GM12865 (cell line): ENCODE results near the gene ADAMTS4.

Experiments used
- DNase-seq: peaks from one replicate; pipeline ENCODE4 v3.0.0; 2010; ENCODE audit warnings: low read depth
- H3K4me3 ChIP-seq: 2 replicates; pipeline ENCODE4 v1.5.1; 2011; ENCODE audit warnings: mild to moderate bottlenecking, low read depth, low read length, control low read depth
- TF ChIP-seq, protein P1 (sequence below): IDR thresholded peaks from 2 replicates; pipeline ENCODE4 v1.5.1; 2011; ENCODE audit warnings: low read length, control low read depth, low read depth, inconsistent platforms; ENCODE audit not compliant: insufficient read depth; ENCODE audit errors: missing control alignments

ADAMTS4 gene

DNA sequence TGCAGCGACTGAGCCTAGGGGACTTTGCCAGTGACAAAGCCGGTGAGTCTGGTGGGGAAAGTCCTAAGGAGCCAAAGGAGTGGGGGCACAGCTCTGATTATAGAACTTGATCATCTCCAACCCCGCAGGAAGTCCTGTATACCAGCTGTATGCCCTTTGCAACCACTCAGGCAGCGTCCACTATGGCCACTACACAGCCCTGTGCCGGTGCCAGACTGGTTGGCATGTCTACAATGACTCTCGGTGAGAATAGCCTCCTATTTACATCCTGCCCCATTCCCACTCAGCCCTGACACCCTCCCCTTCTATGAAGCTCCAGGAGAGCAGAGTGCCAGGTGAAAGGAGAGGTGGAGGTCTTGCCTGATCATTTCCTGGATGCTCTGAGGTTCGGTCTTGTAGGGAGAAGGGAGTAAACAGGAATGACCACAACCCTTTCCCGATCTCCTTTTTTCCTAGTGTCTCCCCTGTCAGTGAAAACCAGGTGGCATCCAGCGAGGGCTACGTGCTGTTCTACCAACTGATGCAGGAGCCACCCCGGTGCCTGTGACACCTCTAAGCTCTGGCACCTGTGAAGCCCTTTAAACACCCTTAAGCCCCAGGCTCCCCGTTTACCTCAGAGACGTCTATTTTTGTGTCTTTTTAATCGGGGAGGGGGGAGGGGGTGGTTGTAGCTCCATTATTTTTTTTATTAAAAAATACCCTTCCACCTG is 33.8 kb downstream of the ADAMTS4 start:
- TF ChIP-seq, protein P1, sequence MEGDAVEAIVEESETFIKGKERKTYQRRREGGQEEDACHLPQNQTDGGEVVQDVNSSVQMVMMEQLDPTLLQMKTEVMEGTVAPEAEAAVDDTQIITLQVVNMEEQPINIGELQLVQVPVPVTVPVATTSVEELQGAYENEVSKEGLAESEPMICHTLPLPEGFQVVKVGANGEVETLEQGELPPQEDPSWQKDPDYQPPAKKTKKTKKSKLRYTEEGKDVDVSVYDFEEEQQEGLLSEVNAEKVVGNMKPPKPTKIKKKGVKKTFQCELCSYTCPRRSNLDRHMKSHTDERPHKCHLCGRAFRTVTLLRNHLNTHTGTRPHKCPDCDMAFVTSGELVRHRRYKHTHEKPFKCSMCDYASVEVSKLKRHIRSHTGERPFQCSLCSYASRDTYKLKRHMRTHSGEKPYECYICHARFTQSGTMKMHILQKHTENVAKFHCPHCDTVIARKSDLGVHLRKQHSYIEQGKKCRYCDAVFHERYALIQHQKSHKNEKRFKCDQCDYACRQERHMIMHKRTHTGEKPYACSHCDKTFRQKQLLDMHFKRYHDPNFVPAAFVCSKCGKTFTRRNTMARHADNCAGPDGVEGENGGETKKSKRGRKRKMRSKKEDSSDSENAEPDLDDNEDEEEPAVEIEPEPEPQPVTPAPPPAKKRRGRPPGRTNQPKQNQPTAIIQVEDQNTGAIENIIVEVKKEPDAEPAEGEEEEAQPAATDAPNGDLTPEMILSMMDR = no peak
- peak overlapping the region; percentile 82 for H3K4me3 ChIP-seq
- DNase-seq = no peak

DNA sequence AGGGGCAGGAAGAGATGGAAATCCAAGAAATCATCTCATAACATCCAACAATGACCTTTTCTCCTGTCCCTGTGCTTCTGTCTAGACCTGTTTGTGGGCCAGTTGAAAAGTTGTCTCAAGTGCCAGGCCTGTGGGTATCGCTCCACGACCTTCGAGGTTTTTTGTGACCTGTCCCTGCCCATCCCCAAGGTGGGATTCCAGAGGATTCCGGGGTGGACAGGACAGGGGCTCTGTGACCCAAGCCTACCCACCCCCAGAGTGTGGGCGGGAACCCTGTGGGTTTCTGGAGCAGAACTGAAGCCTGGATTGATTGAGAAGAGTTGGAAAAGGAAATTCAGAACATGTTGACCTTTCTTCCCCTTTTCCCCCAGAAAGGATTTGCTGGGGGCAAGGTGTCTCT is 35.1 kb downstream of the ADAMTS4 start:
- TF ChIP-seq, protein P1 = no peak

DNA sequence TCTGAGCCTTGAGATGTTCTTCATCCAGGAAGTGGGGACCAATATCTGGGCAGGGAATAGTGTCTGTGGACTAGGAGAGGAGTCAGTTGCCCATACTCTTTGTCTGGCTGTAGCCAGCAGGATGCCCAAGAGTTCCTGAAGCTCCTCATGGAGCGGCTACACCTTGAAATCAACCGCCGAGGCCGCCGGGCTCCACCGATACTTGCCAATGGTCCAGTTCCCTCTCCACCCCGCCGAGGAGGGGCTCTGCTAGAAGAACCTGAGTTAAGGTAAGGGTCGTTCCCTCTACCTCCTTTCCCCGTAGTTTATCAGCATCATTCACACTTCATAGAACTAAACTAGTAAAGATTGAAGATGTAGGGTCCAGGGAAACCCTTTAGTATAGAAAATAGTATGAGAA is 36.0 kb downstream of the ADAMTS4 start:
- DNase-seq = no peak
- TF ChIP-seq, protein P1 = no peak
- no peak overlapping the region for H3K4me3 ChIP-seq

More for the DNA sequence above, 35.1 kb downstream of the ADAMTS4 start:
- no peak for DNase-seq
- H3K4me3 ChIP-seq = no peak overlapping the region

DNA sequence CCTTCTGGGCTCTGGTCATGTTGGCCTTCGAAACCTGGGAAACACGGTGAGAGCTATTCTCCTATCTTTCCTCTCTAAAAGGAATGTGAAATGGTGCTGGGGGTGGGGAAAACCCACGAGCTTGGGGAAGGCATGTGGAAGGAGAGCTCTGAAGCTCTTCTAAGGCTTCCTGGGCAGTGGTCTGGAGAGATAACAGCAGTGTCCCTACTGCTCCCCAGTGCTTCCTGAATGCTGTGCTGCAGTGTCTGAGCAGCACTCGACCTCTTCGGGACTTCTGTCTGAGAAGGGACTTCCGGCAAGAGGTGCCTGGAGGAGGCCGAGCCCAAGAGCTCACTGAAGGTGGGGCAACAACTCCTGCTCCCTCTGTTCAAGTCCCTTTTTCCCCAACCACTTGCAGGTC is 36.8 kb downstream of the ADAMTS4 start:
- TF ChIP-seq, protein P1 = no peak
- DNase-seq = no peak
- no peak overlapping the region for H3K4me3 ChIP-seq

DNA sequence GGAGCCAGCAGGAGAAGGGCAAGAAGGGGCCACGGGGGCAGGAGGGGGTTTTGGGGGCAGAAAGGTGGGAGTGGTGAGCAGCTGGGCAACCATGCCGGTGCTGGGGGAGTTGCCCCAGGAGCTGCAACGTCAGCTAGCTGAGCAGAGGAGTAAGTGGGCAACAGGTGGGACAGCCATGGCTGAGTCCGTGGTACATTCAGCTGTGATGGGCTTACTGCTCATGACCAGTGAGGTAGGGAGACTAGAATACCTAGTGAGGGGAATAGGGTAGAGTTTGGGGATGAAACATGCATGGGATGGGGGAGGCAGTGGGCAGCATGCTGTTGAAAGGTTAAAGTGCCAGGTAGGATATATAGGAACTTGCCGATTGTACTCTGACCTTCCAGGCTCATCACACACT is 37.2 kb downstream of the ADAMTS4 start:
- TF ChIP-seq, protein P1 = no peak
- H3K4me3 ChIP-seq = no peak overlapping the region
- DNase-seq = no peak

DNA sequence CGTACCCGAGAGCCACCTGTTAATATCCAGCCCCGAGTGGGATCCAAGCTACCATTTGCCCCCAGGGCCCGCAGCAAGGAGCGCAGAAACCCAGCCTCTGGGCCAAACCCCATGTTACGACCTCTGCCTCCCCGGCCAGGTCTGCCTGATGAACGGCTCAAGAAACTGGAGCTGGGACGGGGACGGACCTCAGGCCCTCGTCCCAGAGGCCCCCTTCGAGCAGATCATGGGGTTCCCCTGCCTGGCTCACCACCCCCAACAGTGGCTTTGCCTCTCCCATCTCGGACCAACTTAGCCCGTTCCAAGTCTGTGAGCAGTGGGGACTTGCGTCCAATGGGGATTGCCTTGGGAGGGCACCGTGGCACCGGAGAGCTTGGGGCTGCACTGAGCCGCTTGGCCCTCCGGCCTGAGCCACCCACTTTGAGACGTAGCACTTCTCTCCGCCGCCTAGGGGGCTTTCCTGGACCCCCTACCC is 38.1 kb downstream of the ADAMTS4 start:
- DNase-seq = no peak
- H3K4me3 ChIP-seq = no peak overlapping the region
- TF ChIP-seq, protein P1 = no peak

DNA sequence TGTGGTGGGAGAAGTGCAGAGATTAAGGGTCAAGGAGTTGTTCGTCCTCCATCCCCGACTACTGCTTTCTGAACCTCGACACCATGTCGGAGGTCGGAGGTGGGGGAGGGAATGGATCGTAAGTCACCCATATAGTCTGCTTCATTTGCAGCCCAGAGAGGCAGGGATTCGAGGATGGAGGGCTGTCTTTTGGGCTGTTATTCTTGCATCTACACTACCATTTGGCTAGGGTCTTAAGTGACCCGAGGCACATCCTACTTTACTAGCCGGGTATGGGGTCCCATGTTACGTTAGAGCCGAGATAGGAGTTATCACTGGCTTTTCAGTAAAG is 39.0 kb downstream of the ADAMTS4 start:
- peak overlapping the region; percentile 69 for H3K4me3 ChIP-seq
- peak; percentile 30 for DNase-seq
- TF ChIP-seq, protein P1 = no peak
